ENCODE measurements around the gene GRAP2. TPM values are rescaled to one million over a fixed set of nuclear protein-coding genes. Genes with fewer than 3 reads are reported as not detected.

GRAP2 gene
- total and polyA plus RNA-seq, 10 of the 15 experiments (the other 5 are each of a cell fraction or from before 2014, with no cell fraction given), result 3.3 to 79.1 (median 59.6) TPM

DNA sequence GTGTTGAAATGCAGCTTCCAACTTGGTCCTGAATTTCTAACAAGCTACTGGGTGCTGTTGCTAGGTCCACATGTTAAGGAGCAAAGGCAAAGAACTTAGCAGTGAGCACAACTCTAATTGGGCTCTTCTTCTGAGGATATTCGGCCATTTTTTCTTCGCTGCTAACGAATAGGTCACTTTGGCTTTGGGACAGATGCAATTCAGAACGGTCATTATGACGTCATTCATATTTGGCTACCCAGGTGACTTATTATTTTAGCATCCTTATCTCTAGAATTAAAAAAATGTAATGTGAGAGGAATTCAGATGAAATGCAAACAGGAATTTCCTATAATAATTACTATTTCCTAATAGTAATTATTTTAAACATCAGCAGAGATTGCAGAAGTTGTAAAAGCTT lies 73.2 kb downstream of the GRAP2 start (continued):
- TF ChIP-seq ZNF274 (IDR thresholded peaks at IDR 0.05; ENCODE audit: insufficient read depth, insufficient read length) (no peak), KLF5 (IDR thresholded peaks at IDR 0.05; ENCODE audit: partially characterized antibody) (no peak), RFX5 (IDR thresholded peaks at IDR 0.05; ENCODE audit: low read depth, low read length) (no peak), DPF2 (IDR thresholded peaks at IDR 0.05) (no peak)
- TF ChIP-seq, protein P1, sequence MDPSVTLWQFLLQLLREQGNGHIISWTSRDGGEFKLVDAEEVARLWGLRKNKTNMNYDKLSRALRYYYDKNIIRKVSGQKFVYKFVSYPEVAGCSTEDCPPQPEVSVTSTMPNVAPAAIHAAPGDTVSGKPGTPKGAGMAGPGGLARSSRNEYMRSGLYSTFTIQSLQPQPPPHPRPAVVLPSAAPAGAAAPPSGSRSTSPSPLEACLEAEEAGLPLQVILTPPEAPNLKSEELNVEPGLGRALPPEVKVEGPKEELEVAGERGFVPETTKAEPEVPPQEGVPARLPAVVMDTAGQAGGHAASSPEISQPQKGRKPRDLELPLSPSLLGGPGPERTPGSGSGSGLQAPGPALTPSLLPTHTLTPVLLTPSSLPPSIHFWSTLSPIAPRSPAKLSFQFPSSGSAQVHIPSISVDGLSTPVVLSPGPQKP (IDR thresholded peaks at IDR 0.05; ENCODE audit: low read depth, low read length), result no peak

DNA sequence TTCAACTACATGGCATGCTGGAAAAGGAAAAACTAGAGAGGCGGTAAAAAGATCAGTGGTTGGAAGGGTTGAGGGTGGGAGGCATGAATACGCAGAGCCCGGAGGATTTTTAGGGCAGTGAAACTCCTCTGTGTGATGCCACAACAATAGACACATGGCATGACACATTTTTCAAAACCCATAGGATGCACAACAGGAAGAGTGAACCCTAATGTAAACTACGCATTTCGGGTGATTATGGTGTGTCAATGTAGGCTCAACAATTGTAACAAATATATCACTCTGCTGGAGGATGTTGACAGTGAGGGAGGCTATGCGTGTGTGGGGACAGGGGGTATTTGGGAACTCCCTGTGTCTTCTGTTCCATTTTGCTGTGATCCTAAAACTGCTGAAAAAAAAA lies 78.2 kb downstream of the GRAP2 start:
- Histone ChIP-seq H3K4me1 (ENCODE audit: control insufficient read depth, insufficient read depth, low read length) (no peaks in the 10 kb centered on the region), H3K9me3 (replicated peaks; ENCODE audit: control insufficient read depth, insufficient read depth, low read length) (no peaks in the 10 kb centered on the region), H3K4me3 (no peak overlapping the region), H3K27ac (ENCODE audit: control insufficient read depth, insufficient read depth) (no peak overlapping the region), H3K9ac (ENCODE audit: control insufficient read depth, insufficient read depth, low read length) (no peak overlapping the region), H3K4me2 (ENCODE audit: control insufficient read depth, insufficient read depth) (no peak overlapping the region), H2AFZ (ENCODE audit: control insufficient read depth, low read depth, low read length) (no peak overlapping the region), H4K20me1 (ENCODE audit: control insufficient read depth, insufficient read depth) (no peaks in the 10 kb centered on the region), H3K27me3 (replicated peaks in 1 of 2; ENCODE audit: control insufficient read depth in 2 of 2, insufficient read depth in 2 of 2, low read length in 1 of 2) (no peaks in the 10 kb centered on the region), H3K36me3 (ENCODE audit: control insufficient read depth in 2 of 2, insufficient read depth in 2 of 2, low read length in 1 of 2) (no peaks in the 10 kb centered on the region; a peak in 1 of 4 replicates), H3K79me2 (ENCODE audit: control insufficient read depth, insufficient read depth, low read length) (no peaks in the 10 kb centered on the region)
- intact Hi-C loops (cut with micrococcal nuclease; ENCODE audit: unreplicated experiment) (no loop called here), in situ Hi-C loops (cut with MboI) (no loop called here)
- no peak for ATAC-seq
- DNase-seq (ENCODE audit: low read depth, low spot score), result no peak
- ChIA-PET SMC1A (ENCODE audit: uncharacterized antibody, unreplicated experiment) (no interaction called here), CTCF (no interaction called here), POLR2A (interaction anchor here (0.5 kb wide), 1 partner anchor 865 kb away, joined by 3 read pairs; no protein-coding TSS in a partner anchor), RAD21 (ENCODE audit: unreplicated experiment) (no interaction called here)
- FAIRE-seq, result no peak
- TSS peak; percentile 5 for BruUV-seq (replicated peaks)
- 73% methylated on average over 6 of the region's 6 CpGs for WGBS (ENCODE audit: insufficient coverage, insufficient replicate concordance, low lambda C conversion rate, missing lambda C conversion rate)
- no peak for TF ChIP-seq EED (IDR thresholded peaks at IDR 0.05; ENCODE audit: low read depth)
- no peak for TF ChIP-seq IKZF1 (conservative IDR thresholded peaks at IDR 0.05)
- no peak for TF ChIP-seq FOXM1 (IDR thresholded peaks at IDR 0.05; ENCODE audit: low read depth, low read length)
- TF ChIP-seq ZBTB11 (CRISPR knock-in tag; IDR thresholded peaks at IDR 0.05), result no peak
- TF ChIP-seq ETV6 (conservative IDR thresholded peaks at IDR 0.05 in 1 of 2, IDR thresholded peaks at IDR 0.05 in 1 of 2; ENCODE audit: borderline replicate concordance in 1 of 2, low read depth in 1 of 2), result no peak
- TF ChIP-seq RBBP5 (conservative IDR thresholded peaks at IDR 0.05), result no peak
- TF ChIP-seq, protein P2, sequence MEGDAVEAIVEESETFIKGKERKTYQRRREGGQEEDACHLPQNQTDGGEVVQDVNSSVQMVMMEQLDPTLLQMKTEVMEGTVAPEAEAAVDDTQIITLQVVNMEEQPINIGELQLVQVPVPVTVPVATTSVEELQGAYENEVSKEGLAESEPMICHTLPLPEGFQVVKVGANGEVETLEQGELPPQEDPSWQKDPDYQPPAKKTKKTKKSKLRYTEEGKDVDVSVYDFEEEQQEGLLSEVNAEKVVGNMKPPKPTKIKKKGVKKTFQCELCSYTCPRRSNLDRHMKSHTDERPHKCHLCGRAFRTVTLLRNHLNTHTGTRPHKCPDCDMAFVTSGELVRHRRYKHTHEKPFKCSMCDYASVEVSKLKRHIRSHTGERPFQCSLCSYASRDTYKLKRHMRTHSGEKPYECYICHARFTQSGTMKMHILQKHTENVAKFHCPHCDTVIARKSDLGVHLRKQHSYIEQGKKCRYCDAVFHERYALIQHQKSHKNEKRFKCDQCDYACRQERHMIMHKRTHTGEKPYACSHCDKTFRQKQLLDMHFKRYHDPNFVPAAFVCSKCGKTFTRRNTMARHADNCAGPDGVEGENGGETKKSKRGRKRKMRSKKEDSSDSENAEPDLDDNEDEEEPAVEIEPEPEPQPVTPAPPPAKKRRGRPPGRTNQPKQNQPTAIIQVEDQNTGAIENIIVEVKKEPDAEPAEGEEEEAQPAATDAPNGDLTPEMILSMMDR (IDR thresholded peaks at IDR 0.05 in 2 of 3, conservative IDR thresholded peaks at IDR 0.05 in 1 of 3; ENCODE audit: control insufficient read depth in 2 of 3, extremely low read depth in 1 of 3, insufficient read depth in 1 of 3, low read depth in 3 of 3, low read length in 3 of 3), result no peak
- TF ChIP-seq IRF5 (IDR thresholded peaks at IDR 0.05; ENCODE audit: borderline replicate concordance), result no peak
- TF ChIP-seq POLR2AphosphoS5 (IDR thresholded peaks at IDR 0.05; ENCODE audit: low read length), result no peak
- TF ChIP-seq HDGF (IDR thresholded peaks at IDR 0.05), result no peak
